ENCODE results near the gene ZNF688.
"Not testable (repeated sequence)": the region's sequence is repeated elsewhere in the genome, so short reads cannot be mapped to it uniquely, and the experiment has no call there.

ZNF688 gene

GRCh38 chr16:30546115-30546514, 25.4 kb downstream of the ZNF688 start:
- no peak overlapping the region for H3K27ac ChIP-seq (ENCODE audit: low read depth, low read length)
- H3K4me1 ChIP-seq (ENCODE audit: control insufficient read depth in 5 of 5, insufficient read depth in 5 of 5, low read length in 5 of 5), result peaks cover 0 to 9% (median 1%) of the 10 kb centered on the region in 5 donors
- no peaks in the 10 kb centered on the region for H3K27me3 ChIP-seq (ENCODE audit: control insufficient read depth in 5 of 5, insufficient read depth in 4 of 5, low read length in 5 of 5)

GRCh38 chr16:30543067-30543466, 28.4 kb downstream of the ZNF688 start:
- H3K4me1 ChIP-seq (ENCODE audit: control insufficient read depth in 5 of 5, insufficient read depth in 5 of 5, low read length in 5 of 5), result peaks cover 0 to 11% (median 1%) of the 10 kb centered on the region in 5 donors
- H3K9me3 ChIP-seq (ENCODE audit: control insufficient read depth in 5 of 5, low read length in 5 of 5), result no peaks in the 10 kb centered on the region
- no peaks in the 10 kb centered on the region for H3K27me3 ChIP-seq (ENCODE audit: control insufficient read depth in 5 of 5, insufficient read depth in 4 of 5, low read length in 5 of 5)
- no peak overlapping the region for H3K27ac ChIP-seq (ENCODE audit: low read depth, low read length)
- no peaks in the 10 kb centered on the region for H3K36me3 ChIP-seq (ENCODE audit: control insufficient read depth in 5 of 5, insufficient read depth in 5 of 5, low read length in 5 of 5)
- H3K9ac ChIP-seq (ENCODE audit: low read length in 5 of 5), result no peak overlapping the region
- H3K4me3 ChIP-seq (ENCODE audit: low read depth in 1 of 5, low read length in 5 of 5), result no peak overlapping the region

More at GRCh38 chr16:30546115-30546514, 25.4 kb downstream of the ZNF688 start:
- H3K4me3 ChIP-seq (ENCODE audit: low read depth in 1 of 5, low read length in 5 of 5), result no peak overlapping the region
- H3K36me3 ChIP-seq (ENCODE audit: control insufficient read depth in 5 of 5, insufficient read depth in 5 of 5, low read length in 5 of 5), result no peaks in the 10 kb centered on the region
- H3K9me3 ChIP-seq (ENCODE audit: control insufficient read depth in 5 of 5, low read length in 5 of 5), result no peaks in the 10 kb centered on the region
- H3K9ac ChIP-seq (ENCODE audit: low read length in 5 of 5), result peak overlapping the region in 1 of 5 donors; percentile 17

GRCh38 chr16:30541502-30542329, 29.8 kb downstream of the ZNF688 start:
- Histone ChIP-seq H3K4me1 (ENCODE audit: control insufficient read depth in 5 of 5, insufficient read depth in 5 of 5, low read length in 5 of 5) (peaks cover 0 to 11% (median 1%) of the 10 kb centered on the region in 5 donors), H3K36me3 (ENCODE audit: control insufficient read depth in 5 of 5, insufficient read depth in 5 of 5, low read length in 5 of 5) (no peaks in the 10 kb centered on the region), H3K9ac (ENCODE audit: low read length in 5 of 5) (no peak overlapping the region), H3K4me3 (ENCODE audit: low read depth in 1 of 5, low read length in 5 of 5) (no peak overlapping the region), H3K27ac (ENCODE audit: low read depth, low read length) (no peak overlapping the region), H3K9me3 (ENCODE audit: control insufficient read depth in 5 of 5, low read length in 5 of 5) (no peaks in the 10 kb centered on the region), H3K27me3 (ENCODE audit: control insufficient read depth in 5 of 5, insufficient read depth in 4 of 5, low read length in 5 of 5) (no peaks in the 10 kb centered on the region)

- H3K9me3 ChIP-seq (ENCODE audit: control insufficient read depth in 5 of 5, low read length in 5 of 5); H3K27ac ChIP-seq (ENCODE audit: low read depth, low read length); H3K36me3 ChIP-seq (ENCODE audit: control insufficient read depth in 5 of 5, insufficient read depth in 5 of 5, low read length in 5 of 5); H3K9ac ChIP-seq (ENCODE audit: low read length in 5 of 5); H3K27me3 ChIP-seq (ENCODE audit: control insufficient read depth in 5 of 5, insufficient read depth in 4 of 5, low read length in 5 of 5); H3K4me3 ChIP-seq (ENCODE audit: low read depth in 1 of 5, low read length in 5 of 5): not testable (repeated sequence)
- peaks cover under 1 to 12% (median 2%) of the 10 kb centered on the region in 5 donors for H3K4me1 ChIP-seq (ENCODE audit: control insufficient read depth in 5 of 5, insufficient read depth in 5 of 5, low read length in 5 of 5)
These were observed 30.5 kb downstream of the ZNF688 start for GRCh38 chr16:30540916-30541464.

- H3K9ac ChIP-seq (ENCODE audit: low read length in 5 of 5); H3K4me3 ChIP-seq (ENCODE audit: low read depth in 1 of 5, low read length in 5 of 5); H3K36me3 ChIP-seq (ENCODE audit: control insufficient read depth in 5 of 5, insufficient read depth in 5 of 5, low read length in 5 of 5); H3K27ac ChIP-seq (ENCODE audit: low read depth, low read length); H3K27me3 ChIP-seq (ENCODE audit: control insufficient read depth in 5 of 5, insufficient read depth in 4 of 5, low read length in 5 of 5); H3K9me3 ChIP-seq (ENCODE audit: control insufficient read depth in 5 of 5, low read length in 5 of 5): not testable (repeated sequence)
- peaks cover 4 to 19% (median 12%) of the 10 kb centered on the region in 5 donors for H3K4me1 ChIP-seq (ENCODE audit: control insufficient read depth in 5 of 5, insufficient read depth in 5 of 5, low read length in 5 of 5)
These were observed 31.5 kb downstream of the ZNF688 start for GRCh38 chr16:30539986-30540526.

- H3K9ac ChIP-seq (ENCODE audit: low read length in 5 of 5), result peak overlapping the region in 1 of 5 donors; percentile 39
- no peak overlapping the region for H3K27ac ChIP-seq (ENCODE audit: low read depth, low read length)
- no peaks in the 10 kb centered on the region for H3K27me3 ChIP-seq (ENCODE audit: control insufficient read depth in 5 of 5, insufficient read depth in 4 of 5, low read length in 5 of 5)
- no peaks in the 10 kb centered on the region for H3K36me3 ChIP-seq (ENCODE audit: control insufficient read depth in 5 of 5, insufficient read depth in 5 of 5, low read length in 5 of 5)
- H3K4me3 ChIP-seq (ENCODE audit: low read depth in 1 of 5, low read length in 5 of 5), result no peak overlapping the region
- H3K9me3 ChIP-seq (ENCODE audit: control insufficient read depth in 5 of 5, low read length in 5 of 5), result no peaks in the 10 kb centered on the region
- peaks cover 4 to 24% (median 13%) of the 10 kb centered on the region in 5 donors for H3K4me1 ChIP-seq (ENCODE audit: control insufficient read depth in 5 of 5, insufficient read depth in 5 of 5, low read length in 5 of 5)
These were observed 32.2 kb downstream of the ZNF688 start for GRCh38 chr16:30539000-30539964.

GRCh38 chr16:30536391-30537024, 35.0 kb downstream of the ZNF688 start:
- H3K36me3 ChIP-seq (ENCODE audit: control insufficient read depth in 5 of 5, insufficient read depth in 5 of 5, low read length in 5 of 5), result peaks cover 0 to 14% (median 9%) of the 10 kb centered on the region in 5 donors
- H3K4me1 ChIP-seq (ENCODE audit: control insufficient read depth in 5 of 5, insufficient read depth in 5 of 5, low read length in 5 of 5), result peaks cover 3 to 36% (median 26%) of the 10 kb centered on the region in 5 donors
- H3K9ac ChIP-seq (ENCODE audit: low read length in 5 of 5); H3K9me3 ChIP-seq (ENCODE audit: control insufficient read depth in 5 of 5, low read length in 5 of 5); H3K4me3 ChIP-seq (ENCODE audit: low read depth in 1 of 5, low read length in 5 of 5); H3K27me3 ChIP-seq (ENCODE audit: control insufficient read depth in 5 of 5, insufficient read depth in 4 of 5, low read length in 5 of 5): not testable (repeated sequence)
- H3K27ac ChIP-seq (ENCODE audit: low read depth, low read length), result peak overlapping the region; percentile 96

GRCh38 chr16:30535777-30536190, 35.7 kb downstream of the ZNF688 start:
- Histone ChIP-seq H3K9me3 (ENCODE audit: control insufficient read depth in 5 of 5, low read length in 5 of 5) (no peaks in the 10 kb centered on the region), H3K4me3 (ENCODE audit: low read depth in 1 of 5, low read length in 5 of 5) (peak overlapping the region; percentile 79 to 90 (median 88)), H3K27me3 (ENCODE audit: control insufficient read depth in 5 of 5, insufficient read depth in 4 of 5, low read length in 5 of 5) (no peaks in the 10 kb centered on the region), H3K4me1 (ENCODE audit: control insufficient read depth in 5 of 5, insufficient read depth in 5 of 5, low read length in 5 of 5) (peaks cover 2 to 30% (median 26%) of the 10 kb centered on the region in 5 donors), H3K9ac (ENCODE audit: low read length in 5 of 5) (peak overlapping the region in 4 of 5 donors; percentile 90 to 94 (median 92)), H3K36me3 (ENCODE audit: control insufficient read depth in 5 of 5, insufficient read depth in 5 of 5, low read length in 5 of 5) (peaks cover 0 to 21% (median 15%) of the 10 kb centered on the region in 5 donors), H3K27ac (ENCODE audit: low read depth, low read length) (peak overlapping the region; percentile 96)

- peak overlapping the region; percentile 73 to 94 (median 91) for H3K9ac ChIP-seq (ENCODE audit: low read length in 5 of 5)
- H3K27ac ChIP-seq (ENCODE audit: low read depth, low read length), result peak overlapping the region; percentile 96
- no peaks in the 10 kb centered on the region for H3K27me3 ChIP-seq (ENCODE audit: control insufficient read depth in 5 of 5, insufficient read depth in 4 of 5, low read length in 5 of 5)
- no peaks in the 10 kb centered on the region for H3K9me3 ChIP-seq (ENCODE audit: control insufficient read depth in 5 of 5, low read length in 5 of 5)
- peaks cover 0 to 24% (median 17%) of the 10 kb centered on the region in 5 donors for H3K36me3 ChIP-seq (ENCODE audit: control insufficient read depth in 5 of 5, insufficient read depth in 5 of 5, low read length in 5 of 5)
- peaks cover 2 to 30% (median 26%) of the 10 kb centered on the region in 5 donors for H3K4me1 ChIP-seq (ENCODE audit: control insufficient read depth in 5 of 5, insufficient read depth in 5 of 5, low read length in 5 of 5)
- H3K4me3 ChIP-seq (ENCODE audit: low read depth in 1 of 5, low read length in 5 of 5), result peak overlapping the region; percentile 79 to 90 (median 88)
These were observed 36.3 kb downstream of the ZNF688 start for GRCh38 chr16:30535106-30535776.

All from subcutaneous abdominal adipose tissue (tissue), 5 donors.